PC-9 (cell line): ENCODE data around the gene GNRHR.

Source experiments
- CTCF ChIP-seq: fragments of 200-600 bp; sonication (generic); conservative IDR thresholded peaks from 2 replicates; pipeline ENCODE4 v1.6.1; 2017; ENCODE audit warnings: mixed run types, antibody characterized with exemption, mild to moderate bottlenecking, moderate library complexity
- EZH2 ChIP-seq: fragments of 200-600 bp; sonication (generic); IDR thresholded peaks from 2 replicates; pipeline ENCODE4 v1.8.0; 2017; ENCODE audit warnings: antibody characterized with exemption, low read depth

- TF ChIP-seq CTCF (no peak), EZH2 (no peak)
Observed at GRCh38 chr4:67723949-67724348, 30.2 kb downstream of the GNRHR start.
